Astrocyte of the hippocampus (primary cell): ENCODE data around the gene ATP5F1E.

Experiments used
- DNase-seq: peaks from one replicate; pipeline ENCODE4 v3.0.0; 2011; ENCODE audit warnings: low read depth, low spot score

ATP5F1E gene

GRCh38 chr20:59032023-59032712, at the start of gene ATP5F1E:
Gene ATP5F1E (minus strand): TSS chr20:59032335. CDS start chr20:59032251, 84 bp downstream.
- peak; percentile 99 for DNase-seq

- no peak for DNase-seq
Measured at GRCh38 chr20:59081036-59081435, 48.9 kb upstream of the ATP5F1E start.

- DNase-seq, result no peak
Measured at GRCh38 chr20:59078231-59078630, 46.1 kb upstream of the ATP5F1E start.

- no peak for DNase-seq
Measured at GRCh38 chr20:59077705-59078104, 45.6 kb upstream of the ATP5F1E start.

GRCh38 chr20:59075934-59076508, 43.9 kb upstream of the ATP5F1E start:
- no peak for DNase-seq

GRCh38 chr20:59074456-59074855, 42.3 kb upstream of the ATP5F1E start:
- DNase-seq, result peak; percentile 21

- DNase-seq, result no peak
Measured at GRCh38 chr20:59073582-59073981, 41.4 kb upstream of the ATP5F1E start.

GRCh38 chr20:59071216-59071615, 39.1 kb upstream of the ATP5F1E start:
- DNase-seq, result no peak

GRCh38 chr20:59069026-59069425, 36.9 kb upstream of the ATP5F1E start:
- DNase-seq, result no peak

GRCh38 chr20:59068534-59068933, 36.4 kb upstream of the ATP5F1E start:
- DNase-seq, result no peak

GRCh38 chr20:59064214-59064722, 32.1 kb upstream of the ATP5F1E start:
- DNase-seq, result no peak

- DNase-seq, result peak; percentile 75
Measured at GRCh38 chr20:59063358-59064213, 31.5 kb upstream of the ATP5F1E start.

GRCh38 chr20:59062081-59062480, 29.9 kb upstream of the ATP5F1E start:
- no peak for DNase-seq

- DNase-seq, result peak; percentile 18
Measured at GRCh38 chr20:59055302-59055701, 23.2 kb upstream of the ATP5F1E start.

GRCh38 chr20:59051666-59052185, 19.6 kb upstream of the ATP5F1E start:
- no peak for DNase-seq

- DNase-seq, result no peak
Measured at GRCh38 chr20:59050437-59050836, 18.3 kb upstream of the ATP5F1E start.

GRCh38 chr20:59048681-59049030, 16.5 kb upstream of the ATP5F1E start:
- no peak for DNase-seq

- DNase-seq, result peak; percentile 24
Measured at GRCh38 chr20:59047938-59048680, 16.0 kb upstream of the ATP5F1E start.

- no peak for DNase-seq
Measured at GRCh38 chr20:59046862-59047261, 14.7 kb upstream of the ATP5F1E start.

GRCh38 chr20:59044796-59045195, 12.7 kb upstream of the ATP5F1E start:
- no peak for DNase-seq

GRCh38 chr20:59044295-59044694, 12.2 kb upstream of the ATP5F1E start:
- no peak for DNase-seq
